H9 (cell line): ENCODE data around the gene MED9. TPM values are rescaled to one million over a fixed set of nuclear protein-coding genes. Genes with fewer than 3 reads are reported as not detected.
A peak's percentile ranks its signal among the peaks of the same experiment; 100 is the strongest.

ENCODE experiments used
- DNase-seq: peaks from one replicate; pipeline ENCODE4 v3.0.0-alpha.2; 2017
- H2AFZ ChIP-seq: one replicate; pipeline ENCODE4 v1.6.1; 2013; ENCODE audit warnings: mild to moderate bottlenecking, low read length, control low read depth, moderate library complexity
- H2AK5ac ChIP-seq: 2 replicates; pipeline ENCODE4 v1.6.1; 2013; ENCODE audit warnings: low read length, control low read depth, mixed read lengths; ENCODE audit not compliant: insufficient read length
- H2BK120ac ChIP-seq: one replicate; pipeline ENCODE4 v1.6.1; 2013; ENCODE audit warnings: low read depth, mild to moderate bottlenecking, low read length, control low read depth, inconsistent platforms; ENCODE audit not compliant: poor library complexity, severe bottlenecking
- H2BK12ac ChIP-seq: 2 replicates; pipeline ENCODE4 v1.6.1; 2013; ENCODE audit warnings: low read length, control low read depth, mixed read lengths, low read depth; ENCODE audit not compliant: insufficient read length
- H2BK15ac ChIP-seq: 2 replicates; pipeline ENCODE4 v1.6.1; 2013; ENCODE audit warnings: low read depth, low read length, control low read depth
- H2BK20ac ChIP-seq: one replicate; pipeline ENCODE4 v1.6.1; 2013; ENCODE audit warnings: low read depth, mild to moderate bottlenecking, low read length, control low read depth, inconsistent platforms; ENCODE audit not compliant: poor library complexity, severe bottlenecking
- H2BK5ac ChIP-seq: 2 replicates; pipeline ENCODE4 v1.6.1; 2013; ENCODE audit warnings: low read length, control low read depth, mixed read lengths; ENCODE audit not compliant: insufficient read length
- H3K14ac ChIP-seq: 2 replicates; pipeline ENCODE4 v1.6.1; 2013; ENCODE audit warnings: low read length, control low read depth; ENCODE audit not compliant: insufficient read depth
- H3K18ac ChIP-seq: 2 replicates; pipeline ENCODE4 v1.6.1; 2013; ENCODE audit warnings: low read depth, mild to moderate bottlenecking, mixed read lengths, low read length, control low read depth; ENCODE audit not compliant: insufficient read length
- H3K23ac ChIP-seq: 2 replicates; pipeline ENCODE4 v1.6.1; 2013; ENCODE audit warnings: low read length, control low read depth, mixed read lengths, low read depth; ENCODE audit not compliant: insufficient read length
- H3K23me2 ChIP-seq: 2 replicates; pipeline ENCODE4 v1.6.1; 2013; ENCODE audit warnings: low read depth, mild to moderate bottlenecking, mixed read lengths, low read length, control low read depth; ENCODE audit not compliant: insufficient read length, poor library complexity, severe bottlenecking
- H3K27ac ChIP-seq: 2 replicates; pipeline ENCODE4 v1.5.1; 2013; ENCODE audit warnings: low read length, control low read depth, mixed read lengths, low read depth; ENCODE audit not compliant: insufficient read length
- H3K27me3 ChIP-seq: 2 replicates; pipeline ENCODE4 v1.6.1; 2013; ENCODE audit warnings: low read length, control low read depth, inconsistent platforms; ENCODE audit not compliant: insufficient read depth
- H3K4ac ChIP-seq: 2 replicates; pipeline ENCODE4 v1.6.1; 2013; ENCODE audit warnings: low read depth, mild to moderate bottlenecking, control low read depth, inconsistent platforms, low read length, moderate library complexity
- H3K4me1 ChIP-seq: 2 replicates; pipeline ENCODE4 v1.6.1; 2013; ENCODE audit warnings: low read length, control low read depth, inconsistent platforms; ENCODE audit not compliant: insufficient read depth
- H3K4me2 ChIP-seq: 2 replicates; pipeline ENCODE4 v1.6.1; 2013; ENCODE audit warnings: low read length, control low read depth, mixed read lengths; ENCODE audit not compliant: insufficient read length, insufficient read depth
- H3K56ac ChIP-seq: 2 replicates; pipeline ENCODE4 v1.6.1; 2013; ENCODE audit warnings: low read depth, mild to moderate bottlenecking, mixed read lengths, low read length, control low read depth; ENCODE audit not compliant: insufficient read length
- H3K79me1 ChIP-seq: 2 replicates; pipeline ENCODE4 v1.6.1; 2013; ENCODE audit warnings: low read depth, mild to moderate bottlenecking, moderate library complexity, low read length, control low read depth, inconsistent platforms; ENCODE audit not compliant: insufficient read depth, poor library complexity, severe bottlenecking
- H3K79me2 ChIP-seq: 2 replicates; pipeline ENCODE4 v1.6.1; 2013; ENCODE audit warnings: low read length, control low read depth, inconsistent platforms; ENCODE audit not compliant: insufficient read depth
- H3K9ac ChIP-seq: 2 replicates; pipeline ENCODE4 v1.6.1; 2013; ENCODE audit warnings: low read length, control low read depth, mixed read lengths; ENCODE audit not compliant: insufficient read length; ENCODE audit errors: extremely low read depth
- H3K9me3 ChIP-seq: one replicate; pipeline ENCODE4 v1.6.1; 2013; ENCODE audit warnings: low read depth, low read length, inconsistent platforms; ENCODE audit not compliant: control insufficient read depth
- H3T11ph ChIP-seq: one replicate; pipeline ENCODE4 v1.6.1; 2013; ENCODE audit warnings: mild to moderate bottlenecking, low read length, control low read depth, inconsistent platforms
- H4K20me1 ChIP-seq: one replicate; pipeline ENCODE4 v1.6.1; 2013; ENCODE audit not compliant: control insufficient read depth, insufficient read length, insufficient read depth
- H4K5ac ChIP-seq: 2 replicates; pipeline ENCODE4 v1.6.1; 2013; ENCODE audit warnings: low read depth, mild to moderate bottlenecking, mixed read lengths, low read length, control low read depth; ENCODE audit not compliant: insufficient read length
- H4K8ac ChIP-seq: replicated peaks from 2 replicates; pipeline ENCODE4 v1.6.1; 2013; ENCODE audit warnings: low read length, control low read depth, mixed read lengths, low read depth; ENCODE audit not compliant: insufficient read length
- H4K91ac ChIP-seq: 2 replicates; pipeline ENCODE4 v1.6.1; 2013; ENCODE audit warnings: low read depth, mild to moderate bottlenecking, moderate library complexity, mixed read lengths, low read length, control low read depth; ENCODE audit not compliant: insufficient read length
- H3K27ac Mint-ChIP-seq, 3 experiments: 2 replicates in 2 of 3; 3 replicates in 1 of 3; pipeline ENCODE4 v1.8.0; 2020 to 2021; ENCODE audit warnings: mixed read lengths in 3 of 3, mild to moderate bottlenecking in 1 of 3, moderate library complexity in 1 of 3
- H3K27me3 Mint-ChIP-seq: 2 replicates; pipeline ENCODE4 v1.8.0; 2021; ENCODE audit warnings: low read depth, mild to moderate bottlenecking, moderate library complexity, mixed read lengths
- H3K36me3 Mint-ChIP-seq, 3 experiments: 2 replicates in 2 of 3; 3 replicates in 1 of 3; pipeline ENCODE4 v1.8.0; 2020 to 2021; ENCODE audit warnings: low read depth in 3 of 3, mixed read lengths in 3 of 3; ENCODE audit not compliant: insufficient read depth in 1 of 3
- H3K4me1 Mint-ChIP-seq, 2 experiments: 2 replicates each; pipeline ENCODE4 v1.8.0; 2020; ENCODE audit warnings: mixed read lengths in 2 of 2
- H3K4me3 Mint-ChIP-seq, 2 experiments: 2 replicates in 1 of 2; 3 replicates in 1 of 2; pipeline ENCODE4 v1.8.0; 2020 to 2021; ENCODE audit warnings: mild to moderate bottlenecking in 2 of 2, mixed read lengths in 2 of 2, moderate library complexity in 1 of 2
- H3K9me3 Mint-ChIP-seq, 2 experiments: 2 replicates in 1 of 2; 3 replicates in 1 of 2; pipeline ENCODE4 v1.8.0; 2020; ENCODE audit warnings: mild to moderate bottlenecking in 2 of 2, mixed read lengths in 2 of 2, moderate library complexity in 1 of 2
- whole genome bisulfite sequencing: extraction: QIAGEN DNeasy Blood & Tissue Kit; methylation state at CpG from one replicate; pipeline ENCODE4 v1.1.7; 2013; ENCODE audit warnings: missing lambda C conversion rate, low lambda C conversion rate, mixed read lengths; ENCODE audit not compliant: insufficient read length; ENCODE audit errors: extremely low coverage; 5-methylcytosine and 5-hydroxymethylcytosine counted together
- total RNA-seq: library from RNA; stranded (reverse); gene quantifications from 2 replicates; pipeline ENCODE4 v1.2.1, GENCODE V29; 2021
- TF ChIP-seq, protein P1 (sequence below): fragments of 200-600 bp; sonication (generic); conservative IDR thresholded peaks from 3 replicates; pipeline ENCODE4 v1.8.0; 2021; ENCODE audit warnings: antibody characterized with exemption, mild to moderate bottlenecking

Gene MED9
- total RNA-seq, 1 experiment from 2014 or later: 20.0 TPM

DNA sequence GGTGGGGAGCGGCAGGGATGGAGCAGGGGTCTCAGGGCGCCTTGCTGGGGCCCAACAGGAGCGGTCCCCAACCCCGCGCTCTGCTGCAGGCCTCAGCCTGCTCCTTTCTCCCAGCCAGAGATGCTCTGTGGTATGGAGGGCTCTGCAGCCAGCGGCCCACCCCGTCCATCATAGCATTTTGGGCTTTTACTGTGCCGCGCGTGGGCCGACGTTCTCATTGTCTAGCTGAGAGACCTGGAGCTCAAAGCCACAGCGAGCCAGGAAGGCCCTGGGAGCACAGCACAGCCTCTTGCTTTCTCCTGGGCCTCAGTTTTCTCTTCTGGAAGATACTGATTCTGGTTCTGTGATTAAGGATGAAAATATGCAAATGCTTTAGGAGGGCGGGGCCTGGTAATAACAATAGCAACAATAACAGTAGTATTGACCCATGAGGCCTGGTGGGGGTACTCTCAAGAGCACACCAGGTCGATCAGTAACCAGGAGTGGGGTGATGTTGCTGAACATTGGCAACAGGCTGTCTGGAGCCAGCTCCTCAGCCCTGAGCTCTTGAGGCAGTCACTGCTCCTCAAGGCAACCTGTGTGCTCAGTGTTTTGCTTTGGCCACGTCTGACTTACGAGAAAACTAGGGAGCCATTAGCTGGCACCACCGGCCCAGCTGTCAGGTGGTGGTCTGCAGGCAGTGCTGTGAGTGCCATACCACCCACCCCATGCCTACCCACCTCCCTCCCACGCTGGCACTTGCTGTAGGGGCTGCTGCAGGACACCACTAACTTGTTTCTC lies 20.5 kb downstream of the MED9 start:
- H3K9ac ChIP-seq: no peak overlapping the region
- no peak overlapping the region for H3K27ac ChIP-seq
- H3K56ac ChIP-seq: no peak overlapping the region
- no peak overlapping the region for H4K91ac ChIP-seq
- TF ChIP-seq, protein P1, sequence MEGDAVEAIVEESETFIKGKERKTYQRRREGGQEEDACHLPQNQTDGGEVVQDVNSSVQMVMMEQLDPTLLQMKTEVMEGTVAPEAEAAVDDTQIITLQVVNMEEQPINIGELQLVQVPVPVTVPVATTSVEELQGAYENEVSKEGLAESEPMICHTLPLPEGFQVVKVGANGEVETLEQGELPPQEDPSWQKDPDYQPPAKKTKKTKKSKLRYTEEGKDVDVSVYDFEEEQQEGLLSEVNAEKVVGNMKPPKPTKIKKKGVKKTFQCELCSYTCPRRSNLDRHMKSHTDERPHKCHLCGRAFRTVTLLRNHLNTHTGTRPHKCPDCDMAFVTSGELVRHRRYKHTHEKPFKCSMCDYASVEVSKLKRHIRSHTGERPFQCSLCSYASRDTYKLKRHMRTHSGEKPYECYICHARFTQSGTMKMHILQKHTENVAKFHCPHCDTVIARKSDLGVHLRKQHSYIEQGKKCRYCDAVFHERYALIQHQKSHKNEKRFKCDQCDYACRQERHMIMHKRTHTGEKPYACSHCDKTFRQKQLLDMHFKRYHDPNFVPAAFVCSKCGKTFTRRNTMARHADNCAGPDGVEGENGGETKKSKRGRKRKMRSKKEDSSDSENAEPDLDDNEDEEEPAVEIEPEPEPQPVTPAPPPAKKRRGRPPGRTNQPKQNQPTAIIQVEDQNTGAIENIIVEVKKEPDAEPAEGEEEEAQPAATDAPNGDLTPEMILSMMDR: peak; percentile 18; the same call in 1 of the 3 replicates
- no peak overlapping the region for H2BK5ac ChIP-seq
- no peak overlapping the region for H2AFZ ChIP-seq
- no peak overlapping the region for H2AK5ac ChIP-seq
- H3K79me2 ChIP-seq: no peaks in the 10 kb centered on the region
- Mint-ChIP-seq H3K36me3 (peaks cover 2 to 6% (median 5%) of the 10 kb centered on the region in 3 experiments), H3K4me1 (peaks cover 30 to 32% of the 10 kb centered on the region in 2 experiments), H3K27me3 (peaks cover 48% of the 10 kb centered on the region), H3K9me3 (no peaks in the 10 kb centered on the region; a peak in 1 of 5 replicates), H3K27ac (no peak overlapping the region), H3K4me3 (peak overlapping the region; percentile 30 to 55)
- H3K14ac ChIP-seq: no peak overlapping the region; the same call in 1 of the 2 replicates
- H3K9me3 ChIP-seq: no peaks in the 10 kb centered on the region
- no peak overlapping the region for H3K23ac ChIP-seq
- H4K8ac ChIP-seq: no peak overlapping the region
- H3K4ac ChIP-seq: no peak overlapping the region
- no peak overlapping the region for H2BK15ac ChIP-seq
- peak overlapping the region; percentile 43 for H3K4me2 ChIP-seq
- peaks cover 21% of the 10 kb centered on the region for H3K23me2 ChIP-seq
- no peak overlapping the region for H4K5ac ChIP-seq
- WGBS: no CpG with 5 or more reads among the region's 19 CpGs
- no peak overlapping the region for H2BK12ac ChIP-seq
- peaks cover 3% of the 10 kb centered on the region; the same call in 1 of the 2 replicates for H3K4me1 ChIP-seq
- H2BK120ac ChIP-seq: no peak overlapping the region
- peaks cover 8% of the 10 kb centered on the region; the same call in 1 of the 2 replicates for H3K27me3 ChIP-seq
- no peaks in the 10 kb centered on the region for H3K79me1 ChIP-seq
- no peak overlapping the region for H3T11ph ChIP-seq
- H4K20me1 ChIP-seq: no peaks in the 10 kb centered on the region
- H2BK20ac ChIP-seq: no peak overlapping the region
- peak; percentile 29 for DNase-seq
- no peak overlapping the region for H3K18ac ChIP-seq
